ENCODE results near the gene TSPOAP1. TPM values are rescaled to one million over a fixed set of nuclear protein-coding genes. Genes with fewer than 3 reads are reported as not detected.
A peak's percentile ranks its signal among the peaks of the same experiment; 100 is the strongest.

The TSPOAP1 gene
- total RNA-seq, 1 experiment from 2014 or later = 7.8 TPM

DNA sequence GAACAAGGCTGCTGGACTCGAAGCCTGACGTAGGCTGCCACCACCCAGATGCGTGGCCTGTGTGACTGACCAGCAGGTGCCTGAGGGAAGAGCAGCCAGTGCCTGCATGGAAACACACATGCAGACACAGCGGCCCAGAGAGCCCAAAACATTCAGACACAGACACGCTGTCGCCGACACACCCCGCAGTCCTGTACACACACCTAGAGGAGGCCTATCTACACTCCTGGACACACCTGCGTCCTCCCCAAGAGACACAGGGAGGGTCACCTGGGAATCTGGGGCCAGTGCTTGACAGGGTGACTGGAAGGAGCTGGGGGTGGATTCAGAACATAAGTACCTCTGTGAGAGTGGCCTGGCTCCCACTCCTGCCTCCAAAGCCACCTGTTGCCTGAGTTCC, 6.1 kb upstream of the TSPOAP1 start:
- peak overlapping the region; percentile 92 for H3K4me2 ChIP-seq (ENCODE audit: low read depth, low read length, poor library complexity, severe bottlenecking)
- H3K9ac ChIP-seq (ENCODE audit: low read length) = peak overlapping the region; percentile 98
- no peak for DNase-seq
- no peaks in the 10 kb centered on the region for H3K27me3 ChIP-seq (ENCODE audit: low read length)
- peak overlapping the region; percentile 88 for H3K4me3 ChIP-seq (ENCODE audit: low read length)
- no peaks in the 10 kb centered on the region for H3K9me2 ChIP-seq (replicated peaks; ENCODE audit: insufficient read depth, low read length)
- H3K27ac ChIP-seq (ENCODE audit: low read length) = peak overlapping the region; percentile 100
- H4K20me1 ChIP-seq (ENCODE audit: insufficient read depth, low read depth, low read length) = peaks cover 17% of the 10 kb centered on the region; the same call in 1 of the 2 replicates
- peaks cover 22% of the 10 kb centered on the region for H3K36me3 ChIP-seq (ENCODE audit: insufficient read depth, low read length)
- H2AFZ ChIP-seq (ENCODE audit: low read length) = no peak overlapping the region
- H3K9me3 ChIP-seq (ENCODE audit: low read length) = no peaks in the 10 kb centered on the region
- H3K4me1 ChIP-seq (ENCODE audit: low read length) = peaks cover 79% of the 10 kb centered on the region
- peaks cover 13% of the 10 kb centered on the region for H3K79me2 ChIP-seq (ENCODE audit: low read length)

DNA sequence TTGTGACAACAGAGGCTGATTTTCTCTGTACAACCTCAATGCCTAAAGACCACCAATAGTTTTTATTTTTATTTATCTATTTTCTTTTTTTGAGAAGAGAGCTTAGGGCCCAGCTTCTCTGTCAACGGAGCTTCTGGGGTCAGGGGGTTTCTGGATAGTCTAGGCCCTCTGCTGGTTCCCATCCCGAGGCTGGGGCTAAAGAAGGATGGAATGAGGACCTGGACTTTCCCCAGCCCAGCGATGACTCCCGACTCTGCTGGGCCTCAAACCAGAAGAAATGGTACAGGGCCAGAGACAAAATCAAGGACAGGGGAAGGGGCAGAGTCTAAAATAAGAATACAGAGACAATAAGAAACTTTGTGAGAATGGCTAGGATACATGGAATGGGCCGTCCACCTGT, 5.7 kb upstream of the TSPOAP1 start:
- Histone ChIP-seq H3K4me3 (ENCODE audit: low read length) (peak overlapping the region; percentile 88), H3K4me2 (ENCODE audit: low read depth, low read length, poor library complexity, severe bottlenecking) (peak overlapping the region; percentile 92), H3K9me3 (ENCODE audit: low read length) (no peaks in the 10 kb centered on the region), H4K20me1 (ENCODE audit: insufficient read depth, low read depth, low read length) (peaks cover 17% of the 10 kb centered on the region; the same call in 1 of the 2 replicates), H3K9ac (ENCODE audit: low read length) (peak overlapping the region; percentile 98), H3K36me3 (ENCODE audit: insufficient read depth, low read length) (peaks cover 22% of the 10 kb centered on the region), H3K9me2 (replicated peaks; ENCODE audit: insufficient read depth, low read length) (no peaks in the 10 kb centered on the region), H3K79me2 (ENCODE audit: low read length) (peaks cover 13% of the 10 kb centered on the region), H3K27ac (ENCODE audit: low read length) (peak overlapping the region; percentile 100), H3K27me3 (ENCODE audit: low read length) (no peaks in the 10 kb centered on the region), H3K4me1 (ENCODE audit: low read length) (peaks cover 75% of the 10 kb centered on the region), H2AFZ (ENCODE audit: low read length) (no peak overlapping the region)
- no peak for DNase-seq

DNA sequence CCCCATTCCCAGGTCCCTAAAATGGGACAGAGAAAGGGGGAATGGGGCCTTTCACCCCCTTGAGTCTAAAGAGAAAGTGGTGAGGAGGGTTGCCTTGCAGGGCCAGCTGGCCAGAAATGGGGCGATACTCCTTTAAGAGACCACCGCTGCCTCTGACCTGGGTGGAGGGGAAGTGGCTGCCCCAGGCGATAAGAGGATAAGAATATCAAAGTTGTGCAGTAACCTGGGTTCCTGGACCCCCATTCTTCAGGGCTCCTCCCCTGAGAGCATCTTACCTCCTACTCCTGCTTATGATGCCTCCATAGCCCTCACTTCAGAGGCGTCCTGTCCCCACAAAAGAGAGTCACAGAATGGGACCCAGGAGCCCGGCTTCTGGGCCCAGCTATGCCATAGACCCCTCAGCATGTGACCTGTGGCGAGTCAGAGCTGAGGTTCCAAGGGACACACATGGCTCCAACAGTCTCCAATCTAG, 5.2 kb upstream of the TSPOAP1 start:
- Histone ChIP-seq H3K36me3 (ENCODE audit: insufficient read depth, low read length) (peaks cover 22% of the 10 kb centered on the region), H3K9me2 (replicated peaks; ENCODE audit: insufficient read depth, low read length) (no peaks in the 10 kb centered on the region), H3K9ac (ENCODE audit: low read length) (peak overlapping the region; percentile 98), H3K79me2 (ENCODE audit: low read length) (peaks cover 13% of the 10 kb centered on the region), H2AFZ (ENCODE audit: low read length) (no peak overlapping the region), H3K27me3 (ENCODE audit: low read length) (no peaks in the 10 kb centered on the region), H3K4me2 (ENCODE audit: low read depth, low read length, poor library complexity, severe bottlenecking) (peak overlapping the region; percentile 92), H4K20me1 (ENCODE audit: insufficient read depth, low read depth, low read length) (peaks cover 17% of the 10 kb centered on the region; the same call in 1 of the 2 replicates), H3K4me3 (ENCODE audit: low read length) (peak overlapping the region; percentile 88), H3K4me1 (ENCODE audit: low read length) (peaks cover 75% of the 10 kb centered on the region), H3K27ac (ENCODE audit: low read length) (peak overlapping the region; percentile 100), H3K9me3 (ENCODE audit: low read length) (no peaks in the 10 kb centered on the region)
- DNase-seq = peak; percentile 88

DNA sequence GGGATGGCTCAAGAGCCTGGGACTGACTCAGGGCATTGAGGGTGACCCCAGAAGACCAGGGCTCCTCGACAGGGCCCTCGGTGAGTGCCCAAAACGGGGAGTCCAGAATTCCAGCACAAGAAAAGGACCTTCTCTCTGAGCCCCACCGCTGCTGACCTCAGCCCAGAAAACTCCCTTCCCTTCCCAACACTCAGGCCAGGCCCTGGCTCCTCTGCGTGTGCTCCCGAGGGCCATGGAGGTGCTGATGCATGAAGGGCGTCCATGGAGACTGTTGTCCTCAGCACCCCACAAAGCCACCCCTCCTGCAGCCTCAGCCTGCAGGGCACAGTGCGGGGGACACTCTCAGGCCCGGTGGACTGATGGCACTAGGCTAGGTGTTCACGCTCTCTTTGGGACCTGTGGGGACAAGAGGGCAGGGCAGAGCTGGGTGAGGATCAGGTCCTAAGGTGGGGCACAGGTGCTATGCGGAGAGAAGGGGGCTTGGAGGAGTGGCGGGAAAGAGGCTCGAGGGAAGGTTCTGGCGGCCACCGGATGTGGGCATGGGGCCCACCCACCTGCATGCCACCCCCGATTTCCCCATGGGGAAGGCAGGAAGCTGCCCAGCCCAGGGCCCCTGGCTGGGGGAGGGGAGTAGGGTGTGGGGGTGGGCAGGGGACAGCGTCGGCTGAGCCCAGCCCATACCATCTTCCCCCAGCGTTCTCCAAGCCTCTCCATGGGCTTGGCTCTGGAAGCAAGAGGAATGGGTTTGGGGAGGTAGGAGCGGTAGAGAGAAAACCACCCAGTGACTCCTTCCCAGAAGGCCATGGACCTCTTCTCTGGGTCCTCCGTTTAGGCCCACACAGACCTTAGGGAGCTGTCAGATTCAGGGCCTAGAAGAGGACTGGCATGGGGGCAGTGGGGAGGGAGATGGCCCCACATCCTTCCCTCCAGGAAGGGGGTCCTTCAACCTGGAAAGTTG, 4.5 kb upstream of the TSPOAP1 start:
- peaks cover 75% of the 10 kb centered on the region for H3K4me1 ChIP-seq (ENCODE audit: low read length)
- no peaks in the 10 kb centered on the region for H3K9me2 ChIP-seq (replicated peaks; ENCODE audit: insufficient read depth, low read length)
- H3K36me3 ChIP-seq (ENCODE audit: insufficient read depth, low read length) = peaks cover 22% of the 10 kb centered on the region
- H3K4me2 ChIP-seq (ENCODE audit: low read depth, low read length, poor library complexity, severe bottlenecking) = peak overlapping the region; percentile 92
- no peak overlapping the region for H2AFZ ChIP-seq (ENCODE audit: low read length)
- no peaks in the 10 kb centered on the region for H3K27me3 ChIP-seq (ENCODE audit: low read length)
- peak overlapping the region; percentile 88 for H3K4me3 ChIP-seq (ENCODE audit: low read length)
- H3K79me2 ChIP-seq (ENCODE audit: low read length) = peaks cover 13% of the 10 kb centered on the region
- H3K9ac ChIP-seq (ENCODE audit: low read length) = peak overlapping the region; percentile 98
- peak overlapping the region; percentile 100 for H3K27ac ChIP-seq (ENCODE audit: low read length)
- H4K20me1 ChIP-seq (ENCODE audit: insufficient read depth, low read depth, low read length) = peaks cover 17% of the 10 kb centered on the region; the same call in 1 of the 2 replicates
- no peaks in the 10 kb centered on the region for H3K9me3 ChIP-seq (ENCODE audit: low read length)
- DNase-seq = peak; percentile 94

DNA sequence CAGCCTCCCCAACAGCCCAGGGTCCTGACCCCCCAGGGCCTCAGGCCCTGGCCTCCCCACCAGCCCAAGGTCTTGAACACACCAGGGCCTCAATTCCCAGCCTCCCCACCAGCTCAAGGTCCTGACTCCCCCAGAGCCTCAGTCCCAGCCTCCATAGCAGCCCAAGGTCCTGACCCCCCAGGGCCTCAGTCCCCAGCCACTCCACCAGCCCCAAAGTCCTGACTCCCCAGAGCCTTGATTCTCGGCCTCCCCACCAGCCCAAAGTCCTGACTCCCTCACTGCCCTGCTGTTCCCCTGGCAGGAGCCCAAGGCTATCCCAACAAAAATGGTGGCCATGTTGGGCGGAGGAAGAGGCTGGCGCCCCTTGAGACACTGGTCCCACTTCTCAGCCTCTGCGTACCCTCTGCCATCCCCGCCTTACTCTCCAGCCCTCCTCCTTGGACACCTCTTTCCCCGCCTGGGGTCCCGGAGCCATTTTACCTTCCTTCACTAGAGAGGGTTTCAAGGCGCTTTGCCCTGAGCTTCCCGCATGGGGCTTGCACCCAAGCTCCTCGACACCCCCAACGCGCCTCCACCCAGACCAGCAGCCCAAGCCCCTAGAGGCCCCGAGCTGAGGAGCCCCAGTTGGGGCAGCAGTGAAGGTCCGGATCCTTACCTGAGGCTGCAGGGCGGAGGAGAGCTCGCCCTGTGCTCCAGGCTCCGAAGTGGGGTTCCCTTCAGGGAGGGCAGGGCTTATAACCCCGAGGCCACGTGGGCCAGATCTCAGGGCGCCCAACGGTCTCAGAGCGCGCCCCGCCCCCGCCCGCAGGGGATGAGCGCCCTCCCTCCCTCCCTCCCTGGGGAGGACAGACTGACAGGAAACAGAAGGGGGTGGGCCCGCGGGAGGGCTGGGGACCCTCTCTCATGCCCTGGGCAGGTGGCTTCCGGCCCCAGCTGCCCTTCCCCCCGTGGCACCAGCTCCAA, 3.5 kb upstream of the TSPOAP1 start:
- Histone ChIP-seq H2AFZ (ENCODE audit: low read length) (no peak overlapping the region), H3K79me2 (ENCODE audit: low read length) (peaks cover 13% of the 10 kb centered on the region), H3K4me2 (ENCODE audit: low read depth, low read length, poor library complexity, severe bottlenecking) (peak overlapping the region; percentile 92)

DNA sequence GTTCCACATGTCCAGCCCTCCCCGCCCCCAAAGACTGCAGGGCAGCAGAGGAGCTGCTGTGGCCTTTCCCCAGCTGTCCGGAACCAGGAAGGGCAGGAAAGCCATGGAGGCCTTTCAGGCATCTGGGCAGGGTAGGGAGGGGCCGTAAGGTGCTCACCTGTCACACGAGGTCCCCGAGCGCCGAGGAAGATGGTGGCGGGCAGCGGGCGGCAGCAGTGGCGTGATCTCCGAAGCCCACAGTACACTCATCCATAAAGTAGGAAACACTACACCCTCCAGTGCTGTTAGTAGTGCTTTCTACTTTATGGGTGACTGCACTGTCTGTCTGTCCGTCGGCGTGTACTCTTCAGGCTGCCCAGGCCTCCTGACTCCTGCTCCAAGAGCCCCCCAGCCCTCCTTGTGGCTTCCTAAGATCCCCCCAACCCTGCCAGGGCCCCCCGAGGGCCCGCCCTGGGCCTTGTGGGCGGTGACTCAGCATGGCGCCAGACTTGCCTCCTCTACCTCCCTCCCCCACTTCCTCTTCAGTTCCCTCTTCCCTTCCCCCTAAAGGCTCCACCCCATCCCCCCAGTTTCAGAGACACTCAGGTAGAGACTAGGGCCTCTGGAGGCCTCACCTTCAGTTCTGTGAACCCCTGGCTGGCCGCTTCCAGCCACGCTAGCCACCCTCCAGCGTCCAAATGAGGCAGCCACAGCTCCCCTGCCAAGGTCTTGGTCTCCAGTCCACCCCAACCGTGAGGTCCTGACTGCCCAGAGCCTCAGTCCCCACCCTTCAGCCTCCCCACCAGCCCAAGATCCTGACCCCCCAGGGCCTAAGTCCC, 2.6 kb upstream of the TSPOAP1 start:
- H3K4me2 ChIP-seq (ENCODE audit: low read depth, low read length, poor library complexity, severe bottlenecking) = peak overlapping the region; percentile 72
- H4K20me1 ChIP-seq (ENCODE audit: insufficient read depth, low read depth, low read length) = peaks cover 17% of the 10 kb centered on the region; the same call in 1 of the 2 replicates
- no peaks in the 10 kb centered on the region for H3K27me3 ChIP-seq (ENCODE audit: low read length)
- no peaks in the 10 kb centered on the region for H3K9me3 ChIP-seq (ENCODE audit: low read length)
- H3K79me2 ChIP-seq (ENCODE audit: low read length) = peaks cover 13% of the 10 kb centered on the region
- peak overlapping the region; percentile 94 for H3K9ac ChIP-seq (ENCODE audit: low read length)
- peak; percentile 93 for DNase-seq
- H3K4me1 ChIP-seq (ENCODE audit: low read length) = peaks cover 69% of the 10 kb centered on the region
- no peak overlapping the region for H2AFZ ChIP-seq (ENCODE audit: low read length)
- peak overlapping the region; percentile 100 for H3K27ac ChIP-seq (ENCODE audit: low read length)
- peak overlapping the region; percentile 88 for H3K4me3 ChIP-seq (ENCODE audit: low read length)
- H3K36me3 ChIP-seq (ENCODE audit: insufficient read depth, low read length) = peaks cover 22% of the 10 kb centered on the region
- H3K9me2 ChIP-seq (replicated peaks; ENCODE audit: insufficient read depth, low read length) = no peaks in the 10 kb centered on the region

More for the DNA sequence above, 3.5 kb upstream of the TSPOAP1 start:
- Histone ChIP-seq H3K27ac (ENCODE audit: low read length) (peak overlapping the region; percentile 100), H3K4me3 (ENCODE audit: low read length) (peak overlapping the region; percentile 88), H3K36me3 (ENCODE audit: insufficient read depth, low read length) (peaks cover 22% of the 10 kb centered on the region), H3K27me3 (ENCODE audit: low read length) (no peaks in the 10 kb centered on the region), H3K9me2 (replicated peaks; ENCODE audit: insufficient read depth, low read length) (no peaks in the 10 kb centered on the region), H3K9me3 (ENCODE audit: low read length) (no peaks in the 10 kb centered on the region), H3K9ac (ENCODE audit: low read length) (peak overlapping the region; percentile 98), H3K4me1 (ENCODE audit: low read length) (peaks cover 76% of the 10 kb centered on the region), H4K20me1 (ENCODE audit: insufficient read depth, low read depth, low read length) (peaks cover 17% of the 10 kb centered on the region; the same call in 1 of the 2 replicates)
- DNase-seq = peak; percentile 99

DNA sequence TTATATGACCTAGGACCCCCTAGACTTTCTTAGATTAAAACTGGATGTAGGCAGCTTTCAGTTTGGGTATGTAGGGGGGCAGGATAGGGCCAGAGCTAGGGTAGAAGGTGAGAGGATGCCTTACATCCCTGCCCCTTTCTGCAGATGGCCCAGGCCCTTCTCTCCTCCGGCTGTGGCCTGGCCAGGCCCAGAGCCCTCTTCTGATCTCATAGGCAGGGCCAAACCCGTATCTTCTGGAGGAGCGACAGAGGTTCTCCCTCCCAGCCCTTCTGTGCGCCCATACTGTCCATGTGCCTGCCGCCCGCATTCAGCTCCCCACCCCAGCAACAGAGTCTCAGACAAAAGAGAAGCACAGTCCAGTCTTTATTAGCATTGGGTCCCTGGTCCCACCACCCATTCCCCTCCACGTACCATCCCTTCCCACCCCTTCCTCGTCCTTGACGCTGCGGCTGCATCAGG, 2.0 kb upstream of the TSPOAP1 start:
- H2AFZ ChIP-seq (ENCODE audit: low read length) = no peak overlapping the region
- H3K4me1 ChIP-seq (ENCODE audit: low read length) = peaks cover 67% of the 10 kb centered on the region
- DNase-seq = no peak
- H3K9ac ChIP-seq (ENCODE audit: low read length) = peak overlapping the region; percentile 94
- H3K79me2 ChIP-seq (ENCODE audit: low read length) = peaks cover 13% of the 10 kb centered on the region
- H3K9me2 ChIP-seq (replicated peaks; ENCODE audit: insufficient read depth, low read length) = no peaks in the 10 kb centered on the region
- H4K20me1 ChIP-seq (ENCODE audit: insufficient read depth, low read depth, low read length) = peaks cover 17% of the 10 kb centered on the region; the same call in 1 of the 2 replicates
- H3K4me3 ChIP-seq (ENCODE audit: low read length) = peak overlapping the region; percentile 88
- H3K27ac ChIP-seq (ENCODE audit: low read length) = peak overlapping the region; percentile 100
- no peaks in the 10 kb centered on the region for H3K9me3 ChIP-seq (ENCODE audit: low read length)
- peak overlapping the region; percentile 72 for H3K4me2 ChIP-seq (ENCODE audit: low read depth, low read length, poor library complexity, severe bottlenecking)
- no peaks in the 10 kb centered on the region for H3K27me3 ChIP-seq (ENCODE audit: low read length)
- H3K36me3 ChIP-seq (ENCODE audit: insufficient read depth, low read length) = peaks cover 22% of the 10 kb centered on the region

Measured in Karpas-422 (cell line).